Osteoblast (primary cell): Measurements from ENCODE around the gene MEFV. TPM values are rescaled to one million over a fixed set of nuclear protein-coding genes. Genes with fewer than 3 reads are reported as not detected.
"Not testable (repeated sequence)": the region's sequence is repeated elsewhere in the genome, so short reads cannot be mapped to it uniquely, and the experiment has no call there.

Source experiments
- DNase-seq: peaks from one replicate; pipeline ENCODE4 v3.0.0; 2011; ENCODE audit warnings: low spot score, mixed read lengths; ENCODE audit not compliant: insufficient read length; ENCODE audit errors: missing footprints
- H2AFZ ChIP-seq: 2 replicates; pipeline ENCODE4 v1.6.0; 2011; ENCODE audit warnings: mild to moderate bottlenecking, low read length
- H3K27ac ChIP-seq: 2 replicates; pipeline ENCODE4 v1.5.1; 2011; ENCODE audit warnings: mild to moderate bottlenecking, low read depth, low read length, moderate library complexity
- H3K27me3 ChIP-seq: 2 replicates; pipeline ENCODE4 v1.6.0; 2012; ENCODE audit warnings: mild to moderate bottlenecking, control low read depth, inconsistent platforms, low read length, moderate library complexity; ENCODE audit not compliant: insufficient read depth
- H3K36me3 ChIP-seq: 2 replicates; pipeline ENCODE4 v1.5.1; 2011; ENCODE audit warnings: mild to moderate bottlenecking, low read length, control low read depth, moderate library complexity; ENCODE audit not compliant: insufficient read depth
- H3K4me1 ChIP-seq: 2 replicates; pipeline ENCODE4 v1.5.1; 2011; ENCODE audit warnings: mild to moderate bottlenecking, low read length, control low read depth, moderate library complexity; ENCODE audit not compliant: insufficient read depth
- H3K4me2 ChIP-seq: 2 replicates; pipeline ENCODE4 v1.6.0; 2011; ENCODE audit warnings: mild to moderate bottlenecking, low read length; ENCODE audit not compliant: insufficient read depth
- H3K4me3 ChIP-seq: fragments of 200-600 bp; sonication (generic); 3 replicates; pipeline ENCODE4 v1.5.1; 2012; ENCODE audit warnings: mild to moderate bottlenecking, low read length, inconsistent platforms; ENCODE audit not compliant: insufficient read depth
- H3K79me2 ChIP-seq: 2 replicates; pipeline ENCODE4 v1.6.0; 2012; ENCODE audit warnings: mild to moderate bottlenecking, low read length, control low read depth, inconsistent platforms; ENCODE audit not compliant: insufficient read depth
- H3K9me3 ChIP-seq: 2 replicates; pipeline ENCODE4 v1.5.1; 2011; ENCODE audit warnings: low read depth, low read length, control low read depth
- H4K20me1 ChIP-seq: 2 replicates; pipeline ENCODE4 v1.6.0; 2012; ENCODE audit warnings: mild to moderate bottlenecking, low read length, control low read depth; ENCODE audit not compliant: insufficient read depth
- CTCF ChIP-seq: IDR thresholded peaks from 2 replicates; pipeline ENCODE4 v1.5.1; 2011; ENCODE audit warnings: mild to moderate bottlenecking, low read depth, low read length, moderate library complexity; ENCODE audit errors: extremely low read depth
- total RNA-seq: library from RNA; depleted of rRNA; stranded (reverse); fragments of >200 nt; gene quantifications from 2 replicates; pipeline ENCODE4 v1.2.3, GENCODE V29; 2012

Gene MEFV
- total RNA-seq, 1 donor = under 0.01 TPM

GRCh38 chr16:3276679-3277078 is 20.2 kb upstream of the MEFV start:
- Histone ChIP-seq H3K4me1 (no peaks in the 10 kb centered on the region), H3K27ac (no peak overlapping the region), H3K4me3 (no peak overlapping the region), H3K79me2 (no peaks in the 10 kb centered on the region), H4K20me1 (no peaks in the 10 kb centered on the region), H2AFZ (no peak overlapping the region), H3K36me3 (no peaks in the 10 kb centered on the region), H3K4me2 (no peak overlapping the region), H3K9me3 (no peaks in the 10 kb centered on the region), H3K27me3 (peaks cover 11% of the 10 kb centered on the region)
- no peak for TF ChIP-seq CTCF
- peak; percentile 13 for DNase-seq

- DNase-seq = no peak
- H3K4me2 ChIP-seq = no peak overlapping the region
- no peak overlapping the region for H3K4me3 ChIP-seq
- H3K4me1 ChIP-seq = no peaks in the 10 kb centered on the region
- H3K36me3 ChIP-seq = no peaks in the 10 kb centered on the region
- no peak overlapping the region for H3K27ac ChIP-seq
- H4K20me1 ChIP-seq = no peaks in the 10 kb centered on the region
- H3K9me3 ChIP-seq = no peaks in the 10 kb centered on the region
- H3K27me3 ChIP-seq = peaks cover 11% of the 10 kb centered on the region
- TF ChIP-seq CTCF = no peak
- H3K79me2 ChIP-seq = no peaks in the 10 kb centered on the region
- no peak overlapping the region for H2AFZ ChIP-seq
These were observed 18.5 kb upstream of the MEFV start for GRCh38 chr16:3274947-3275346.

- peaks cover 11% of the 10 kb centered on the region for H3K27me3 ChIP-seq
- no peaks in the 10 kb centered on the region for H3K9me3 ChIP-seq
- no peaks in the 10 kb centered on the region for H4K20me1 ChIP-seq
- no peaks in the 10 kb centered on the region for H3K4me1 ChIP-seq
- H3K79me2 ChIP-seq = no peaks in the 10 kb centered on the region
- no peak overlapping the region for H3K4me3 ChIP-seq
- TF ChIP-seq CTCF = no peak
- no peak overlapping the region for H3K4me2 ChIP-seq
- no peaks in the 10 kb centered on the region for H3K36me3 ChIP-seq
- H3K27ac ChIP-seq = no peak overlapping the region
- no peak for DNase-seq
- no peak overlapping the region for H2AFZ ChIP-seq
These were observed 18.1 kb upstream of the MEFV start for GRCh38 chr16:3274490-3274889.

- H3K36me3 ChIP-seq, H2AFZ ChIP-seq, DNase-seq, H3K4me3 ChIP-seq, H3K27me3 ChIP-seq, H3K27ac ChIP-seq, H3K79me2 ChIP-seq, H3K9me3 ChIP-seq, H3K4me2 ChIP-seq, H4K20me1 ChIP-seq: not testable (repeated sequence)
- H3K4me1 ChIP-seq = peaks cover 12% of the 10 kb centered on the region
These were observed 14.8 kb upstream of the MEFV start for GRCh38 chr16:3271281-3271680.

- H3K4me2 ChIP-seq, H3K79me2 ChIP-seq, H2AFZ ChIP-seq, H3K27me3 ChIP-seq, H3K9me3 ChIP-seq, H3K27ac ChIP-seq, H4K20me1 ChIP-seq, H3K4me3 ChIP-seq, H3K36me3 ChIP-seq, DNase-seq: not testable (repeated sequence)
- H3K4me1 ChIP-seq = peaks cover 13% of the 10 kb centered on the region
These were observed 14.3 kb upstream of the MEFV start for GRCh38 chr16:3270718-3271117.
